ENCODE data around the gene CCL1.

The CCL1 gene

GRCh38 chr17:34383216-34383615 is 20.2 kb upstream of the CCL1 start:
- no peak for DNase-seq (ENCODE audit: low read depth)

- no peak for DNase-seq (ENCODE audit: low read depth)
Measured at GRCh38 chr17:34382621-34383124, 19.6 kb upstream of the CCL1 start.

- peak; percentile 11 for DNase-seq (ENCODE audit: low read depth)
Measured at GRCh38 chr17:34379868-34380267, 16.8 kb upstream of the CCL1 start.

DNA sequence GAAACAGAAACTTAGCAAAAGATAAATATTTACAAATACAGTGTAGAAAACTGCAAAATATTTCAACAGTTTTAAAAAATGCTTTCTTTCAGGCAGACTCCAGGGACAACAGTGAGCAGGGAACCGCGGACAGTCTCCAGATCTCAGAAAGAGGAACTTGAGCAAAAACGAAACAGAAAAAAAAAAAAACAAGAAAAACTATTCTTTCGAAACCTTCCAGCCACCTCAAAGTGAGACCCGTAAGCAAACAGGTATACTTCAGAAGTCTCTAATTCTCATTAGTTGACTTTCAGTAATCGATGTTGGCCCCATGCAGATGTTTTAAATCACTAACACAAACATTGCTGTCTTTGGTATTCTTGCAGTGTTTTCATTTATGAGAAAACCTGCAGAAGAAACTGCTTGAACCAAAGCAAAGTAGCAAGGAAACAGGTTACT is 15.7 kb upstream of the CCL1 start:
- DNase-seq (ENCODE audit: low read depth), result no peak

DNA sequence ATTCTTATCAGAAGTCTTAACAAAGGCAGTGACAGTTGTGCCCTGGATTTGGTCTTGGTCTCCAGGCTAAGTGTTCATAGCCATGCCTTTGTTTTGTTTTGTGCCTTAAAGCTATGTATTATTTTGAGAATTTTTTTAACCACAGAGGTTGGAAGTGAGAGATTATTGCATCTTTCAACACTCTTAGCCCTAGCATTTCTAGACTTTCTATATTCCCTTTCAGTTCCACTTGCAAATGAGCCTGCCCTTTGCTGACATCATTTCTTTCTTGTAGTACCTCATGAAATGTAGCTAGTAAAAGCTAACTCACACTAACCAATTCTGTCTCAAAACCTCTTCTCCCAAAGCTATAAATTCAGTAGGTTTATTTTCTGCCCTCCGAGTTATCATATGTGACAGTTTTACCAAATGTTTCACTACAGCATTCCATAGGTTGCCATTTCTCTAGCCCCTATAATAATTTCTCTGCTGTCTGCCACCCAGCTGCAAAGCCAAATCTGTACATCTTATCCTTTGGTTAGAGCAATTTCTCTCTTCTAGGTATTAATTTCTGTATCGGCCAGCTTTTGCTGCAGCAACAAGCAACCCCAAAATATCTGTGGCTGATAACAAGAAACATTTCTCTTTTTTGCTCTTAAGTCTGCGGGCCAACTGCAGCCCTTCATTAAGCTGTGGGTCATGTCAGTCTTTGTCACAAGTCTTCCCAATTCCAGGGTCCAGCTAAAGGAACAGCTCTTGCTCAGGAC is 14.2 kb upstream of the CCL1 start:
- DNase-seq (ENCODE audit: low read depth), result no peak

GRCh38 chr17:34375426-34375997 is 12.5 kb upstream of the CCL1 start:
- no peak for DNase-seq (ENCODE audit: low read depth)

- no peak for DNase-seq (ENCODE audit: low read depth)
Measured at GRCh38 chr17:34374457-34374856, 11.4 kb upstream of the CCL1 start.

DNA sequence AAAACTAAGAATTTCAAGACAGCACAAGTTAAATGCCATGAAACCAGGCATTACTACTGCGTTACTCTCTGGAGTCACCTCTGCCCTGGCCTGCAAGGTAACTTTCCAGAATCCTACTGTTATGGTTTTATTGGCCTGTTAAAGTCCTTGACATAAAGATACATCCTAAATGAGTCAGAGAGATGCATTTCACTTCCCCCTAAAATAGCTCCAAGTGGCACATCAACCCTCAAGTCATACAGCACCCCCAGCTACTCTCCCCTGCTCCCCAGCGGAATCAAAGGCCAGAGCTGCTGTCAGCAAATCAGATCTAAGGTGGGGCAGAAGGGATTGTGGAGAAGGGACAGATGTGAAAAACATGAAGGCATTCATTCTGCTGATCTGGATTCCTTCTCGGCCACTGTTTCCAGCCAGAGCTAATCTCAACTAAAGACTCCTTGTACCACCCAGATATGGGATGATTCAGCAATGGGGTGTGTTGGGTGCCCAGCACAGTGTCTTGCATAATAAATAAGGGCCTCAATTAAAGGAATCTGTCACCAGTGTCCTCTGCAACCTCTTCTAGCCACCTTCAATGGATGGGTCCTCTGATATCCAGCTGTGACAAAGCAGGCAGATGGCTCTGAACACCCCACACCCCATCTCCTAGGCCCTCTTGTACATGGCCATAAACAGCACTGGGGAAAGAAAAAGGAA is 8.5 kb upstream of the CCL1 start:
- no peak for DNase-seq (ENCODE audit: low read depth)

DNA sequence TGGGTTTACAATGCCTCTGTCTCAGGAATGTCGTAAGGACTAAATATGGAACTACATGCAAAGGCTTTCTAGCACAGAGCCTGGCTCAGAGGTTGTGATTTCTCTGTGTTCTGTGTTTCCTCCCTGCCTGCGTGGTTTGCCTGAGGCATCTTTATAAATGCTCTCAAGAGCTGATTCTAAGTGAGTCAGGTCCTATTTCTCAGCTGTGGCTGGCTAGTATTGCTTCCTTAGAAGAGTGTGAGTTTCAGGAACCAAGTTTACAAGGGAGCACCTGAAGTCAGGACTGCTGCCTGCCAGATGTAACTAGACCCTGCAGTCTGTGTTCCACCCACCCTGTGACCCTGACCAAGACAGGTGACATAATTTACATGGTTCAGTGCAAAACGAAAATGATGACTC is 8.0 kb upstream of the CCL1 start:
- DNase-seq (ENCODE audit: low read depth), result peak; percentile 57

- no peak for DNase-seq (ENCODE audit: low read depth)
Measured at GRCh38 chr17:34370376-34370996, 7.5 kb upstream of the CCL1 start.

GRCh38 chr17:34369571-34369970 is 6.5 kb upstream of the CCL1 start:
- no peak for DNase-seq (ENCODE audit: low read depth)

DNA sequence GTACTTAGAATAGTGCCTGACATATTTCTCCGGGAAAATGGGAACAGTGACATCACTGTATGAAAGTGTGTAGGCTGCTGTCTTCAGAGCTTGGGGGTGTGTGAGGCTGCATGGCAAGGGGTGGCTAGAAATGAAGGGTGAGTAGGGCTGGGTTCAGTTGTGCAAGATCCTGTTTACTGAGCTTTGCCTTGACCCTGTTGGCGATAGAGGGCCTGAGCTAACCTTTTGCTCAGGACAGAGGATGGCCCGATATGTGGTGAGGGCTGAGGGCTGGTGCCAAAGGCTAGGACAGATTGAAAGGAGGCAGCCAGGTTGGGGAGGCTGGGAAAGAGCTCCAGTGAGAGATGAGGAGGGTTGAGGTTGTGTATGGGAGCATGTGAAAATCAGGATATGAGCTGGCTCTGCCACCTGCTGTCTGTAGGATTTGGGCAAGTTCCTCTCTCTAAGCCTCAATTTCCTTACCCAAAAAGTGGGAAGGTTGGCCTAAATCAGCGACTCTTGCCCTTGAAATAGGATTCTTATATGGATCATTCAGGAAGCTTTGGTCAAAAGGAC is 6.0 kb upstream of the CCL1 start:
- no peak for DNase-seq (ENCODE audit: low read depth)

GRCh38 chr17:34368196-34368945 is 5.3 kb upstream of the CCL1 start:
- DNase-seq (ENCODE audit: low read depth), result no peak

- no peak for DNase-seq (ENCODE audit: low read depth)
Measured at GRCh38 chr17:34367486-34368195, 4.6 kb upstream of the CCL1 start.

- DNase-seq (ENCODE audit: low read depth), result no peak
Measured at GRCh38 chr17:34366529-34367107, 3.6 kb upstream of the CCL1 start.

- no peak for DNase-seq (ENCODE audit: low read depth)
Measured at GRCh38 chr17:34366010-34366409, 3.0 kb upstream of the CCL1 start.

DNA sequence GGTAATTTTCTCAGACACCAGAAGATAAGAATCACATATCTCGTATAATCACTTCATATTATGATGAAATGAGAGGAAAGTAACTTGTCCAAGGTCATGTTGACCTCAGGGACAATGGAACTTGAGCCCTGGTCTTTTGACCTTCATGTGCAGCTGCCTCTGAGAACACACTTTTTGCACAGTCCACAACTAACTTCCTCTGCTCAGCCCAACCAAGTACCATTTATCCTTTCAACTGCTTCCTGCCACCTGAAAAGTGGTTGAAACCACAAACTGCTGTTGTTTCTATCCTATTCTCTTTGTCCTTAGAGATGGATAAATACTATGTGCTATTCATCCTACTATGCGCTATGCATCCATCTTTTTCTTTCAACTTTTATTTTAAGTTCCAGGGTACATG is 2.3 kb upstream of the CCL1 start:
- DNase-seq (ENCODE audit: low read depth), result no peak

DNA sequence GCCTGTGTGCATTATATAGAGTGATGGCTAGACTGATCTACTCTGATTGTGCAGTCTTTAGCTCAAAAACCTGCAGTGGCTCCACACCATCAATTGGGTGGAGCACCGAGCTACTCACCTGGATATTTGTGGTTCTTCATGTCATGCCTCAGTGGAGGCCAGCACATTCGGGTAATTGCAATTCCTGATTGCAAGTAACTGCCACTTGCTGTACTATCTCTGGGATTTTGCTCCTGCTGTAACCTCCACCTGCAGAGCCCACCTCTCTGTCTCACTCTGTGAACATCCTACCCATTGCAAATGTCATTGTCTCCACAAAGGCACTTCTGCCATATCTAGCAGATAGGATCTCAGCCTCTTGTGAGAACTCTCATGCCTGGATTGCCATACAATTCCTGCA is 1.7 kb upstream of the CCL1 start:
- DNase-seq (ENCODE audit: low read depth), result no peak

DNA sequence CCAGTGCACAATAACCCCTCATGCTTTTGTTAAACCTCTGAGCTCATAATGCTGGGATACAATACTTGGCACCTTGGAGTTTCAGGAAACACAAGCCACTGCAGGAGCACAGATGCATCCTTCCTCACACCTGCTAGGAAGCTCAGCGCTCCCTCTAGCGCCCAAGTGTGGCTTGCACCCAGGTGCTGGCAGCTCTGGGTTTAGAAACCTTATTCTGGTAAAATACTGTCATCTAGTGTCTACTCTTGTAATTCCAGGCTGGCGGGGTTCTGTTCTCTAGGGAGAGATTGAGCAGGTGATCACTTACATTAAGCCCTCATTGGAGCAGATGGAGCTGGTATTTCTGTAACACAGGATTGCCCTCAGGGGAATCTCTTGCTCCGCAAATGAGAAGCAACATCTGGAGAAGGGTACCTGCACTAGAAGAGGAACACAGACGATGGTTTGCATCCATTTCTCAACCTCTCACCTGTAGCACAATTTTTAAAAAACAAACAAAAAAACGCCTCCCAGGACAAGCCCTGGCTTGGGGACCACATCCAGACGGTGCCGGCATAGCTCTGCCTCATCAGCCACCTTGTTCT is 1.5 kb downstream of the CCL1 start:
- DNase-seq (ENCODE audit: low read depth), result peak; percentile 84

- no peak for DNase-seq (ENCODE audit: low read depth)
Measured at GRCh38 chr17:34360601-34361270, 2.3 kb downstream of the CCL1 start.

Measured in EH (cell line).